Gastroesophageal sphincter (tissue), 3 donors: ENCODE data around the gene PRDM2.

ENCODE experiments used
- POLR2A ChIP-seq, 2 donors: fragments of 450-650 bp; IDR thresholded peaks; one replicate each; pipeline ENCODE4 v1.6.1; 2017; ENCODE audit warnings: antibody characterized with exemption in 2 of 2, mild to moderate bottlenecking in 2 of 2, moderate library complexity in 1 of 2
- TF ChIP-seq, protein P1 (sequence below), 4 experiments: fragments of 200-600 bp in 2 of 4; fragments of 450-650 bp in 2 of 4; sonication (generic) in 1 of 4; IDR thresholded peaks; one replicate each; pipeline ENCODE4 v1.5.1; 2017 to 2019; ENCODE audit warnings: antibody characterized with exemption in 4 of 4, mild to moderate bottlenecking in 2 of 4, moderate library complexity in 2 of 4

- TF ChIP-seq, protein P1, sequence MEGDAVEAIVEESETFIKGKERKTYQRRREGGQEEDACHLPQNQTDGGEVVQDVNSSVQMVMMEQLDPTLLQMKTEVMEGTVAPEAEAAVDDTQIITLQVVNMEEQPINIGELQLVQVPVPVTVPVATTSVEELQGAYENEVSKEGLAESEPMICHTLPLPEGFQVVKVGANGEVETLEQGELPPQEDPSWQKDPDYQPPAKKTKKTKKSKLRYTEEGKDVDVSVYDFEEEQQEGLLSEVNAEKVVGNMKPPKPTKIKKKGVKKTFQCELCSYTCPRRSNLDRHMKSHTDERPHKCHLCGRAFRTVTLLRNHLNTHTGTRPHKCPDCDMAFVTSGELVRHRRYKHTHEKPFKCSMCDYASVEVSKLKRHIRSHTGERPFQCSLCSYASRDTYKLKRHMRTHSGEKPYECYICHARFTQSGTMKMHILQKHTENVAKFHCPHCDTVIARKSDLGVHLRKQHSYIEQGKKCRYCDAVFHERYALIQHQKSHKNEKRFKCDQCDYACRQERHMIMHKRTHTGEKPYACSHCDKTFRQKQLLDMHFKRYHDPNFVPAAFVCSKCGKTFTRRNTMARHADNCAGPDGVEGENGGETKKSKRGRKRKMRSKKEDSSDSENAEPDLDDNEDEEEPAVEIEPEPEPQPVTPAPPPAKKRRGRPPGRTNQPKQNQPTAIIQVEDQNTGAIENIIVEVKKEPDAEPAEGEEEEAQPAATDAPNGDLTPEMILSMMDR (IDR thresholded peaks at IDR 0.05) = no peak
- TF ChIP-seq POLR2A (IDR thresholded peaks at IDR 0.05) = no peak
Observed at GRCh38 chr1:13772271-13772670, 72.3 kb downstream of the PRDM2 start.
